Measurements from ENCODE around the gene LIMA1.
"Not testable (repeated sequence)": the region's sequence is repeated elsewhere in the genome, so short reads cannot be mapped to it uniquely, and the experiment has no call there.

LIMA1 gene

GRCh38 chr12:50276068-50276467, 7.3 kb downstream of the LIMA1 start:
- DNase-seq (ENCODE audit: low read depth, low spot score): no peak
- no peaks in the 10 kb centered on the region for H3K9me3 ChIP-seq (ENCODE audit: low read depth, low read length)

DNA sequence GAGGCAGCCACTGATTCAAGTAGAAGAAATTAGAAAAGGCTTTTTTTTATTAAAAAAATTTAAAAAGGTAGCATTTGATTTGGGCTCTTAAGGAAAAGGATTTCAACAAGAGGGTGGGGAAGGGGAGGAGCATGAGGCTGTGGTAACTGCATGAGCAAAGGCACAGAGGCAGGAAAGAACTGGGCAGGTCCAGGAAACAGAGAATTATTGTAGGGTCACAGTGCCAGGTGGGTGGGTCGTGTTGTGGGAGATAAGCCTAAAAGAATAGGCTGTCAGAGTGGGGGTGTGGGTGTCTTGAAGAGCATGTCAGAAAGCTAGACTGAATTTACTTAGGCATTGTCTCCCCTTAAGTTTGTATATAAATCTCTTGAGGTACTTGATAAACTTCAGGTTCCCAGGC, 7.8 kb downstream of the LIMA1 start:
- Histone ChIP-seq H3K9me3 (ENCODE audit: low read depth, low read length) (no peaks in the 10 kb centered on the region), H3K27ac (no peak overlapping the region), H3K9ac (ENCODE audit: insufficient read length) (no peak overlapping the region), H3K4me3 (no peak overlapping the region), H3K36me3 (ENCODE audit: insufficient read depth, low read length) (no peaks in the 10 kb centered on the region)
- DNase-seq (ENCODE audit: low read depth, low spot score): no peak
- TF ChIP-seq EZH2 (IDR thresholded peaks at IDR 0.05) (no peak), FOXP2 (optimal IDR thresholded peaks at IDR 0.05; ENCODE audit: control extremely low read depth, extremely low read length, insufficient read depth) (no peak), POLR2AphosphoS5 (IDR thresholded peaks at IDR 0.05; ENCODE audit: borderline replicate concordance, low read depth, low read length) (no peak)

More at GRCh38 chr12:50276068-50276467, 7.3 kb downstream of the LIMA1 start:
- no peak overlapping the region for H3K4me3 ChIP-seq
- no peak overlapping the region for H3K27ac ChIP-seq
- no peak overlapping the region for H3K9ac ChIP-seq (ENCODE audit: insufficient read length)
- no peaks in the 10 kb centered on the region for H3K36me3 ChIP-seq (ENCODE audit: insufficient read depth, low read length)
- no peak for TF ChIP-seq POLR2AphosphoS5 (IDR thresholded peaks at IDR 0.05; ENCODE audit: borderline replicate concordance, low read depth, low read length)
- no peak for TF ChIP-seq EZH2 (IDR thresholded peaks at IDR 0.05)
- no peak for TF ChIP-seq FOXP2 (optimal IDR thresholded peaks at IDR 0.05; ENCODE audit: control extremely low read depth, extremely low read length, insufficient read depth)

DNA sequence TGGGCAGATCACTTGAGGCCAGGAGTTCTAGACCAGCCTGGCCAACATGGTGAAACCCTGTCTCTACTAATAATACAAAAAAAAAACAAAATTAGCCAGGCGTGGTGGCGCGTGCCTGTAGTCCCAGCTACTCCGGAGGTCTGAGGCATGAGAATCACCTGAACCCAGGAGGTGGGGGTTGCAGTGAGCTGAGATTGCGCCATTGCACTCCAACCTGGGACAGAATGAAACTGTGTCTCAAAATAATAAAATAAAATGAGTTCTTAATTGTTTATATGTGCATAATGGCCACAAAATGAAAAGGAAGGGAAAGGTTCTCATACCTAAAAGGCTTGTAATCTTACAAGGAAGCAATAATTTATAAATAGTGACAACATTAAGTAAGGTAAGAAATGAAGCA, 8.2 kb downstream of the LIMA1 start:
- not testable (repeated sequence) for H3K9me3 ChIP-seq (ENCODE audit: low read depth, low read length); DNase-seq (ENCODE audit: low read depth, low spot score); H3K36me3 ChIP-seq (ENCODE audit: insufficient read depth, low read length); H3K9ac ChIP-seq (ENCODE audit: insufficient read length); H3K4me3 ChIP-seq; H3K27ac ChIP-seq

- H3K9me3 ChIP-seq (ENCODE audit: low read depth, low read length): no peaks in the 10 kb centered on the region
- TF ChIP-seq POLR2AphosphoS5 (IDR thresholded peaks at IDR 0.05; ENCODE audit: borderline replicate concordance, low read depth, low read length) (no peak), FOXP2 (optimal IDR thresholded peaks at IDR 0.05; ENCODE audit: control extremely low read depth, extremely low read length, insufficient read depth) (no peak), EZH2 (IDR thresholded peaks at IDR 0.05) (no peak)
- H3K27ac ChIP-seq: no peak overlapping the region
- no peak overlapping the region for H3K9ac ChIP-seq (ENCODE audit: insufficient read length)
- DNase-seq (ENCODE audit: low read depth, low spot score): no peak
- no peaks in the 10 kb centered on the region for H3K36me3 ChIP-seq (ENCODE audit: insufficient read depth, low read length)
- H3K4me3 ChIP-seq: no peak overlapping the region
These were observed 11.5 kb downstream of the LIMA1 start for GRCh38 chr12:50271724-50272247.

- Histone ChIP-seq H3K36me3 (ENCODE audit: insufficient read depth, low read length) (no peaks in the 10 kb centered on the region), H3K27ac (no peak overlapping the region), H3K4me3 (no peak overlapping the region), H3K9me3 (ENCODE audit: low read depth, low read length) (no peaks in the 10 kb centered on the region), H3K9ac (ENCODE audit: insufficient read length) (no peak overlapping the region)
- no peak for TF ChIP-seq FOXP2 (optimal IDR thresholded peaks at IDR 0.05; ENCODE audit: control extremely low read depth, extremely low read length, insufficient read depth)
- no peak for TF ChIP-seq EZH2 (IDR thresholded peaks at IDR 0.05)
- no peak for TF ChIP-seq POLR2AphosphoS5 (IDR thresholded peaks at IDR 0.05; ENCODE audit: borderline replicate concordance, low read depth, low read length)
- no peak for DNase-seq (ENCODE audit: low read depth, low spot score)
These were observed 14.8 kb downstream of the LIMA1 start for GRCh38 chr12:50268482-50268881.

DNA sequence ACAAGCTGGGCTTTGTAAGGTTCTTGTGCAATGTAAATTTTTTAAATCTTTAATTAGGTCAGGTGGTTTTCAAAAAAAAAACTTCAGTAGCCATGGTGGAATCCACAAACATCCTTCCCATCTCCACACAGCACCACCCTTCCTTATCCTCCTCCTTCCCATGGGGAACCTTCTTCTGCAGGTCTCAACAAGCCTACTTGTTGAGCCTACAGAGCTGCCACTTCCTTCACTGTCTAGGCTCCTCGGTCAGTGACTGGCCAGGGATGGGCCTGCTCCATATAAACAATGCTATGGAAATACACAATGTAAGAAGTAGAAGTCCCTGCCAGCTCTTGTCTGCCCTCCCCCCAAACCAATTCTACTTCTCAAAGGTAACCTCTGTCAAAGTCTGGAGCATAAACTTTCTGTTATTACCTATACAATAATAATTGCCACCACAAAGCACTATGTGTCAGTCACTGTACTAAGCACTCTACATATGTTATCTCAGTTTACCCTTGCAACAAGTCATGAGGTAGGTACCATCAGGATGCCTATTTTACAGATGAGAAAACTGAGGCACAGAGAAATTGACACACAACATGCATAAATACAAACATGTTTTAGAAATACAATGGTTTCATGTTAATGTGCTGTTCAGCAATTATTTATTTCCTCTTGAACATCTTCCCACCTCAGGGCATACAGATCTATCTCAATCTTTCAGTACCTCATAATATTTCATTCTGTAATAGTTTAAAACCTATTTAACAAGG, 17.4 kb downstream of the LIMA1 start:
- H3K9me3 ChIP-seq (ENCODE audit: low read depth, low read length): no peaks in the 10 kb centered on the region
- no peak overlapping the region for H3K4me3 ChIP-seq
- H3K36me3 ChIP-seq (ENCODE audit: insufficient read depth, low read length): no peaks in the 10 kb centered on the region
- TF ChIP-seq POLR2AphosphoS5 (IDR thresholded peaks at IDR 0.05; ENCODE audit: borderline replicate concordance, low read depth, low read length) (no peak), FOXP2 (optimal IDR thresholded peaks at IDR 0.05; ENCODE audit: control extremely low read depth, extremely low read length, insufficient read depth) (no peak), EZH2 (IDR thresholded peaks at IDR 0.05) (no peak)
- no peak overlapping the region for H3K27ac ChIP-seq
- no peak for DNase-seq (ENCODE audit: low read depth, low spot score)
- no peak overlapping the region for H3K9ac ChIP-seq (ENCODE audit: insufficient read length)

- DNase-seq (ENCODE audit: low read depth, low spot score): no peak
- Histone ChIP-seq H3K9ac (ENCODE audit: insufficient read length) (no peak overlapping the region), H3K9me3 (ENCODE audit: low read depth, low read length) (no peaks in the 10 kb centered on the region), H3K27ac (no peak overlapping the region), H3K36me3 (ENCODE audit: insufficient read depth, low read length) (no peaks in the 10 kb centered on the region), H3K4me3 (no peak overlapping the region)
- TF ChIP-seq FOXP2 (optimal IDR thresholded peaks at IDR 0.05; ENCODE audit: control extremely low read depth, extremely low read length, insufficient read depth) (no peak), EZH2 (IDR thresholded peaks at IDR 0.05) (no peak), POLR2AphosphoS5 (IDR thresholded peaks at IDR 0.05; ENCODE audit: borderline replicate concordance, low read depth, low read length) (no peak)
These were observed 19.5 kb downstream of the LIMA1 start for GRCh38 chr12:50263832-50264231.

GRCh38 chr12:50261654-50262053, 21.7 kb downstream of the LIMA1 start:
- Histone ChIP-seq H3K36me3 (ENCODE audit: insufficient read depth, low read length) (no peaks in the 10 kb centered on the region), H3K9me3 (ENCODE audit: low read depth, low read length) (no peaks in the 10 kb centered on the region), H3K4me3 (no peak overlapping the region), H3K27ac (no peak overlapping the region), H3K9ac (ENCODE audit: insufficient read length) (no peak overlapping the region)
- TF ChIP-seq POLR2AphosphoS5 (IDR thresholded peaks at IDR 0.05; ENCODE audit: borderline replicate concordance, low read depth, low read length) (no peak), EZH2 (IDR thresholded peaks at IDR 0.05) (no peak), FOXP2 (optimal IDR thresholded peaks at IDR 0.05; ENCODE audit: control extremely low read depth, extremely low read length, insufficient read depth) (no peak)
- DNase-seq (ENCODE audit: low read depth, low spot score): no peak

DNA sequence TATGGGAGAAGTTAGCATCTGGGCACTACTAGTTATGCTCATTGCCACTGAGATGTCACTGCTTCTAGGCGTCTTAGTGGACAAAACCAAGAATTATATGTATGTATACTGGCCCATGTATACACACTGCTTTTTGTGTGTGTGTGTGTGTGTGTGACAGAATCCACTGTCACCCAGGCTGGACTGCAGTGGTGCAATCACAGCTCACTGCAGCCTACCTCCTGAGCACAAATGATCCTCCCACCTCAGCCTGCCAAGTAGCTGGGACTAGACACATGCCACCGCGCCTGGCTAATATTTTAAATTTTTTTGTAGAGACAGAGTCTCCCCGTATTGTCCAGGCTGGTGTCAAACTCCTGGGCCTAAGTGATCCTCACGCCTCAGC, 25.2 kb downstream of the LIMA1 start:
- Histone ChIP-seq H3K9ac (ENCODE audit: insufficient read length) (no peak overlapping the region), H3K9me3 (ENCODE audit: low read depth, low read length) (no peaks in the 10 kb centered on the region), H3K4me3 (no peak overlapping the region), H3K36me3 (ENCODE audit: insufficient read depth, low read length) (no peaks in the 10 kb centered on the region), H3K27ac (no peak overlapping the region; the same call in 1 of the 2 replicates)
- TF ChIP-seq EZH2 (IDR thresholded peaks at IDR 0.05) (no peak), POLR2AphosphoS5 (IDR thresholded peaks at IDR 0.05; ENCODE audit: borderline replicate concordance, low read depth, low read length) (no peak), FOXP2 (optimal IDR thresholded peaks at IDR 0.05; ENCODE audit: control extremely low read depth, extremely low read length, insufficient read depth) (no peak)
- no peak for DNase-seq (ENCODE audit: low read depth, low spot score)

Data from SK-N-MC (cell line).